Measurements from ENCODE around the gene ENPP1.

ENPP1 gene

DNA sequence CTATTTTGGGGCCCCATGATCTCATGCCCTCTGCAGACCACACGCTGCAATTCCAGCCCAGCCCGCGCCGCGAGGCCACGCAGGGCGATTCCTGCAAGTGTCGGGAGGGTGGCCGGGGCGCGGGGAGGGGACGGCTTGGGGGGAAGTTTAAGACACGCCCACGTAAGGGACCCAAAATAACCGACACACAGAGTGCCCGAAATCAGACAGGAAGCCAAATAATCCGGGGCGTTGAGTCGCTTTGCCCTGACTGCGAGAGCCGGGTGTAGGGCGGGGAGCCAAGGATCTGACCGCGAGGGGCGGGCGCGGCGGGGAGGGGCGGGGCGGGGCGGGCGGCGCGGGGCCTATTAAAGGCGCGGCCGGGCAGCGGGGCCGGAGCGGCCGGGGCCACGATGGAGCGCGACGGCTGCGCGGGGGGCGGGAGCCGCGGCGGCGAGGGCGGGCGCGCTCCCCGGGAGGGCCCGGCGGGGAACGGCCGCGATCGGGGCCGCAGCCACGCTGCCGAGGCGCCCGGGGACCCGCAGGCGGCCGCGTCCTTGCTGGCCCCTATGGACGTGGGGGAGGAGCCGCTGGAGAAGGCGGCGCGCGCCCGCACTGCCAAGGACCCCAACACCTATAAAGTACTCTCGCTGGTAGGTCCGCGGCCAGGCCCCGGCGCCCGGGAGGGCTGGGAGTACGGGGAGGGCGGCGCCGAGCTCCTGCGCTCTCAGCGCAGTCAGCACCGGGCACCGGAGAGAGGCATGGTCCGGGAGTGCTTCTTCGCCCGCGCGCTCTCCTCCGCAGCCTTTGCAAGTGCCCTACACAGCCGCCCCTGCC, at the start of gene ENPP1:
TSS of gene ENPP1 (plus strand) at position 377 of the 816 bp plus-strand sequence. CDS start at position 393, 16 bp downstream.
- DNase-seq: peak; percentile 7 to 24

DNA sequence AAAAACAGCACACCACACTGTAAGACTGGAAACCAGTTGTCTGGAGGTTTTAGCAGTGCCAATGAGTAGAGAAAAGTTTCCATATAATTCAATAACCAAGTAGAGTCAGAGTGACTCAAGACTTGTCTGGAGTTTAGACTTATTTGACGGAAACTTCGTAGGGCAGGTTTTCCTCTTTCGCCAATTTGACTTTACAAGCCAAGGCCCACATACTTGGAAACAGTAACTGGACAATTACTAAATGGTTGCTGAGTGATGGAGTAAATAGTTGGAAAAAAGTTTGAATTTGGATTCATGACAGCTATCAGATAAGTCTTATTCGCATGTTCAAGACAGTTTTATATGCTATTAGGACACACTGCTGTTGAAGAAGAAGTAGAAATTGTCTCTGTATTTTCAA, 48.9 kb upstream of the ENPP1 start:
- DNase-seq: no peak

DNA sequence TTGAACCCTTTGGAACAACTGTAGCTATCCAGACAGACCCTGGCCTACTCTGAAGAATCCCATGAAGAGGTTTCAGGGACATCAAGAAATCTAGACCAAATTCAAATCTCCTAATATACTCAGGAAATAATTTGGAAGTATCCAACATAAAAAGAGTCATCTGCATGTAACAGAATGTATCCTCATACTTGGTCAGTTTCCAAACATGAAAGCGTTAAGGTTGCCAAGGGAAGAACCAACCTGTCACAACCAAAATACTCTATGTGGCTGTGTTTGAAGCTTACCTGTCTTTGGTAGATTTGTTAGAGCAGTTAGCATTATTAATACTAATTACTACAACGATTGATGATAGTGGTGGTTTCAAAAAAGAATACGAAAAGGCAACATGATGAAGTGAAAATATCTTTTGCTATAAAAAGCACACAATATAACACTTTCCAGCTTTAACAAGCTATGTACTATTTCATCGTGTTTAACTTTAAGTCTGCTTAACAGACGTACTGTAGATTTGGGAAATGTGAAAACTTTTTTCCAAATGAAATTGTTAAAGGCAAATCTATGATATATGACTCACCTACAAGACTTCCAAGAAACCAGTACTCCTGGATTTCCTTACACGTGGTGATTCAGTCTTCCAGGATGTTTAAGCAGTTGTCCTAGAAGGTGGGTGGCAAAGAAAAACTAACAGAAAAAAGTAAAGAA, 46.6 kb upstream of the ENPP1 start:
- DNase-seq: no peak

DNA sequence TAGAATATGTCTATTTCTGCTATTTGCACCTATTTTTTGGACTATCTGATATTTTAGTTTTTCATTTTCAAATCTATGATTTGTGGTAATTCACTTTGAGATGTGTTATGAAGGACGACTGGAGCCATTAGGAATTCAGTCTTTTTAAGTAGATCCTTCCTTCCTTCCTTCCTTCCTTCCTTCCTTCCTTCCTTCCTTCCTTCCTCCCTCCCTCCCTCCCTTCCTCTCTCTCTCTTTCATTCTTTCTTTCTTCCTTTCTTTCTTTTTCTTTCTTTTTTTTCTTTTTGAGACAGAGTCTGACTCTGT, 46.1 kb upstream of the ENPP1 start:
- no peak for DNase-seq

- no peak for DNase-seq
Measured at GRCh38 chr6:131762984-131763383, 44.8 kb upstream of the ENPP1 start.

DNA sequence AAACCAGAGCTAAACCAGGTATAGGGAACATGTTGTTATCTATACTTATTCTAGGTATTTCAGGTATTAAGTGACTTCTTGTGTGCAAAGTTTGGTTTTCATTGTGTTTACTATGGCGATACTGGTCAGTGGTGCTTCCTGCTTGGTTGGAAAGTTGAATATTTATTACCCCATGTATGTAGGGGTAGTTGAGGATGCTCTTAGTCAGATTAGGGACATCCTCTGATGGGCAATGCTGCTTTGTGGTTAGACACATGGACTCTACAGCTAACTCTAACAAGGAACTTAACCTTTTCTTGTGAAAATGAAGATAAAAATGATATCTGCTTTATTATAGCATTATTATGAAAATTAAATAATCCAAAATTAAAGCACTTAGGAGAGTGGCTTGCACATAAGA, 44.1 kb upstream of the ENPP1 start:
- no peak for DNase-seq

- DNase-seq: no peak
Measured at GRCh38 chr6:131764350-131764749, 43.5 kb upstream of the ENPP1 start.

DNA sequence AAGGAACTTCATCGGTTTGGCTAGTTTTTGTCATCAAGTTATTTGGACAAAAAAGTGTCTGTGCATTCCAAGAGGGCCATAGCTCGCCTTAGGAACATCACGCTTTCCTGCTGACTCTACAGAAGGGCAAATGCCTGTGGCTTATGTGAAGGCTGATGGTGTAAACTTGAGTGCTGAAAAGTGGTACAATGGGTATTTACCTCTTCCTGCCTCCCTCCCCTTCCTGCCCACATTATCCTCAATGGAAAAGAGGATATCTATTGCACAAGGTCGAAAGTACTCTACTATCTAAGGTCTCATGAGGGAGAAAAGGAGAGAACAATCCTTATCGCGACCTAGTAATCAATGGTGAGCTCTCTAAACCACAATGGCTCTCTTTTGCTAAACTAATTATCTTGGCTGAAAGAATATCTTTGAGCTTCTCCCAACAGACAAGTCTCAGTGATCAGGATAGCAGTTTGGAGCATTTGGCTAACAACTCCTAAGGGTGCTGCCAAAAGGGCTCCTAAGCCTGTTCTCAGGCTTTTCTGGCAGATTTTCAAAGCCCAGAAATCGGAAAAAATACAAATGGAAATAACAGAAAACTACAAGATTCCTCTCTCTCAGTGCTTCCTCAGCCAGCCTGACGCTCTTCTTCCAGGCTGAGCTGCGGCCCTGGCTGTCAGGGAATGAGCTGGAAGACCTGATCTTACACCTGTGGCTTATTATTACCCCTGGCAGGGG, 42.6 kb upstream of the ENPP1 start:
- DNase-seq: no peak

DNA sequence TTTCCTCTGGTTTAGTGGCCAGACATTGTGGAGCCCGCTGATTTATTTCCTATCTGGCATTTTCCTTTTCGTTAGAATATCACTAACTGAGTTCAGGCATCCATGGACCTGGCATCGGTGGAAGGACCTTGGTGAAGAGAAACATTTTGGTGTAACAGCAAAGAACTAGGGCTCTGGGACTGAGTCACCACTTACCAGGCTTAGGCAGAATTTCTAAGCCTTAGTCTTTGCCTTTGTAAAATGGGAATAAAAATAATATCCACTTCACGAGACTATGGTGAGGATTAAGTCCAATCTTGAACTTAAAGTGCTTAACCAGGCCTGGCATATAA, 42.0 kb upstream of the ENPP1 start:
- no peak for DNase-seq

DNA sequence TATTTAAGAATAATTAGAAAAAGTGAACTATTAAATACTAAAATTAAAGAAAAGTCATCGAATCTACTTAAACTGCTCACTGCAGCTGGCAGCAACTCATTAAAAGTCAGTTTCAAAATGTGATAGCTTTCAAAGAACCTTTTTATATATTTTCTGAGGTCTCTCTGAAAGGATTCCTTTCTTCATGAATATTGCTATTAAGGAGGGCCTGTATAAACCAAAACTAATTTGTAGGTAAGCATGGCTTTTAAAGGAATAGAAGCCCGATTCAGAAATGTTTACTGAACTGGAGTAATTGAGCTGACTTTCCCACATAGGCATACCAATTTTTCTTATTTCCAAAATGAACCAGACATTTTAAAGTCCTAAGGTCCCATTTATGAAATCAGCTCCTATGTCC, 41.2 kb upstream of the ENPP1 start:
- DNase-seq: no peak

DNA sequence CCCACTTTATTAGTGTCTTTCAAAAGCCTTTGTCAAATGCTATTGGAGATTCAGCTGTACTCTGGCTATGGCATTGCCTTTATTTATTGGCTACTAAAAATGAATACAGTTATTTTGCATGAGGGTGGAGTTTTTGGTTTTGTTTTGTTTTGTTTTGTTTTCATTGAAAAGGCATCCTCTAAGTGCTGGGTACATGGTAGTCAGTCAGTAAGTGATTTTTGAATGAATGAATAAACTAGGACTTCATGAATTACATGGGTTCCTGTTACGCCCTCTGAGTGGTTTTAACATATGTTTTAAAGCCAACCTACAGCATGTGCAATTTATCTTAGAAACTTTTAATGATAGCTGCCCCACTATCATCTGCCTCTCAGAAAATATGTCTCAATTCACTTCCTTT, 38.9 kb upstream of the ENPP1 start:
- no peak for DNase-seq

DNA sequence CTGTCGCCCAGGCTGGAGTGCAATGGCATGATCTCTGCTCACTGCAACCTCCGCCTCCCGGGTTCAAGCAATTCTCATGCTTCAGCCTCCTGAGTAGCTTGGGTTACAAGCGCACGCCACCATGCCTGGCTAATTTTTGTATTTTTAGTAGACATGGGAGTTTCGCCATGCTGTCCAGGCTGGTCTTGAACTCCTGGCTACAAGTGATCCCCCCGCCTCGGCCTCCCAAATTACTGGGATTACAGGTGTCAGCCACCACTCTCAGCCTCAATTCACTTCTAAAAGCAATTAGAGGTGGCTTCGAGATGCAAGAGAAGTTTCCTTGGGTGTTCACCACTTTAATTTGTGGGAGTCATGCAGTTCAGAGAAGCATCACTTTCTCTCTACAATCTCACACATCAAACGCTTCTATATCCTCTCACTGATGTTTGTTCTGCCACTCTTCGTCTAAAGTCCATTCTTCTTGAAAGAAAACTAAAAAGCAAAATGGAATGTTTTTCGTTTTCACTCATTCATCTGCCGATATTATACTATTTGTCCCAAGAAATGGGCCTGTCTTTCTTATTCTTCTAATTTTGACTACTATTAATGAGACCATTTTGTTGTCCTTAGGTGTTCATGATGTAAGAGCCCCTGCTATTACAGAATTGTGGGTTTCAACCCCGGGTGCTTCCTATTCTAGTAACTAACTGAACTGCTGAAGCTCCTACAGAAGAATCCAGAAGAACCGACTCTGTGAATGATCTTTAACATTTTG, 38.3 kb upstream of the ENPP1 start:
- DNase-seq: no peak

DNA sequence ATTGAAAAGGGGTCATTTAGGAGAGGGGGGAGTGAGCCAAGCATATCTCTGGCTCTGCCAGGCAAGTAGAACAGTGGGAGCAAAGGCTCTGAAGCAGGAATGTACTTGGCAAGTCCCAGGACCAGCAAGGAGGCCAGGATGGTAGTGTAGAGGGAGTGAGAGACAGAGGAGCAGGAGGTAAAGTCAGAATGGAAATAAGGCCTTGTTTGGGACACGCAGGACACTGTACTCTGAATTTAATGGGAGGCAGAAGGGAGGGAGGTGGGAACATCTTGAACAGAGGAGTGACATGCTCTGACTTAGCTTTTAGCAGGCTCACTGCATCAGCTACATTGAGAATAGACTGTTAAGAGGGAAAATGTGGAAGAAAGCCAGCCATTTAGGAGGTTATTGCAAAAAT, 37.0 kb upstream of the ENPP1 start:
- DNase-seq: no peak

- no peak for DNase-seq
Measured at GRCh38 chr6:131773284-131773950, 34.4 kb upstream of the ENPP1 start.

- no peak for DNase-seq
Measured at GRCh38 chr6:131775886-131776285, 31.9 kb upstream of the ENPP1 start.

- no peak for DNase-seq
Measured at GRCh38 chr6:131776985-131777384, 30.8 kb upstream of the ENPP1 start.

DNA sequence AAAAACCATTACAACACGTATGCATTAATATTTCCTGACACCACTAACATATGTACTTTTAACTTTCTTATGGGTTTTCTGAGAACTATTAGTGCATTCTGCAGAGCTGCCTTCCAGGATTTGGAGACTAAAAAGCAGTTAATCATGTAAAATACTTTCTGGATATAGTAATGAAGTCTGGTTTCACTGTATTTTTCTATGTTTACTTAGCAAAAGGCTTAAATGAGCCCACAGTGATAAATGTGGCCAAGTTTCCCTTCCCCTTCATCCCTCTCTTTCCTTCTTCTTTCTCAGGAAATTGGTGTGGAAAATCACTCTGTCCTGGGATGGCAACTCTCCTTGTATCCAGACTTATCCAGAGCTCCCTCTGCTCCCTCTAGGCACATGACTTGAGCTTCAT, 29.7 kb upstream of the ENPP1 start:
- DNase-seq: no peak

DNA sequence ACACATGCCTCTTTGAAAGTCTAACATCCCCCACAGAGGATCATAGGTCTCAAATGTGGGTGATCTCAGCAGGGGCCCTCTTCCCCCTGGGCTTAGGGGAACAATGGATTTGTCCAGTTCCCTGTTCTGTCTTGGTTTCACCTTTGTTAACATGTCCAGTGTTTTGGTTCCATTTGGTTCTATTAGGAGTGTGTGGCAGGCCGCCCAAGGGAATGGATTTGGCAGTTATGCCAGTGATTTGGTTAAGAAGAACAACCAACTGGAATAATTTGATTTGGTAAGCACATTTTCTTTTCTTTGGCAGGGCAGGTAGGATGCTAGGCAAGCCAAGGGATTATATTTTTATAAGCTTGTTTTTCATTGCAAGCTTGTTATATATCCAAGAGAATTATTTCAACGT, 28.5 kb upstream of the ENPP1 start:
- DNase-seq: no peak

GRCh38 chr6:131780600-131780999, 27.2 kb upstream of the ENPP1 start:
- DNase-seq: no peak

- DNase-seq: no peak
Measured at GRCh38 chr6:131781687-131782086, 26.1 kb upstream of the ENPP1 start.

- no peak for DNase-seq
Measured at GRCh38 chr6:131782764-131783163, 25.1 kb upstream of the ENPP1 start.

DNA sequence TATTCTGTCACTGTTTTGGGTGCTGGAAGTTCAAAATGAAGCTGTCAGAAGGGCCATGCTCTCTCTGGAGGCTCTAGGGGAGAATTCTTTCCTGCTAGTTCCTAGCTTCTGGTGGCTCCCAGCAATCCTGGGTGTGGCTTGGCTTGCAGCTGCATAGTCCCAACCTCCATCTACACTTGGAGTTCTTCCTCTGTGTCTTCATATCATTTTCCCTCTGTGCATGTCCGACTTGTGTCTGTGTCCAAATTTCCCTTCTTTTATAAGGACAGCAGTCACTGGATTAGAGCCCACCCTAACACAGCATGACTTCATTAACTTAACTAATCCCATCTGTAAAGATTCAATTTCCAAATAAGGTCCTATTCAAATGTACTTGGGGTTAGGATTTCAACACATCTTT, 23.3 kb upstream of the ENPP1 start:
- DNase-seq: no peak

- no peak for DNase-seq
Measured at GRCh38 chr6:131787079-131787478, 20.7 kb upstream of the ENPP1 start.

All from inflammatory macrophage treated with lipopolysaccharide for 1 hour (primary cell).